ENCODE measurements around the gene CYP3A5.

DNA sequence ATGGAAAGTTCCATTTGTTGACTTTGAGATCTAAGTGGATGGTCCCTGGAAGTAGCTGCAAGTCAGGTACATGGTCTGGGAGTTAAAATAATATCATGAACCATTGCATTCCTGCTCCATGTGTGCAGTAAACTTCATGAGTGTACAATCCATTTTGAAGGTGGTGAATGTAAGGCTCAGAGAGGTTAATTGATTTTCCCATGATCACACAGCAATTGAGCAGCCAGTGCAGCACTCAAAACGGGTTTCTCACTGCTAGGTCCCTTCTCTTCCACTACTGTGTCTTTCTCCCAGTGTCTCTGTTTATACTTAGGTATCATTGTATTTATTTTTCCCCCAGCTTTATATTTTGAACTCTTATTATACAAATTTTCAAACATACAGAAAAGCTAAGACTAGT, 53.1 kb downstream of the CYP3A5 start:
- TF ChIP-seq, protein P1, sequence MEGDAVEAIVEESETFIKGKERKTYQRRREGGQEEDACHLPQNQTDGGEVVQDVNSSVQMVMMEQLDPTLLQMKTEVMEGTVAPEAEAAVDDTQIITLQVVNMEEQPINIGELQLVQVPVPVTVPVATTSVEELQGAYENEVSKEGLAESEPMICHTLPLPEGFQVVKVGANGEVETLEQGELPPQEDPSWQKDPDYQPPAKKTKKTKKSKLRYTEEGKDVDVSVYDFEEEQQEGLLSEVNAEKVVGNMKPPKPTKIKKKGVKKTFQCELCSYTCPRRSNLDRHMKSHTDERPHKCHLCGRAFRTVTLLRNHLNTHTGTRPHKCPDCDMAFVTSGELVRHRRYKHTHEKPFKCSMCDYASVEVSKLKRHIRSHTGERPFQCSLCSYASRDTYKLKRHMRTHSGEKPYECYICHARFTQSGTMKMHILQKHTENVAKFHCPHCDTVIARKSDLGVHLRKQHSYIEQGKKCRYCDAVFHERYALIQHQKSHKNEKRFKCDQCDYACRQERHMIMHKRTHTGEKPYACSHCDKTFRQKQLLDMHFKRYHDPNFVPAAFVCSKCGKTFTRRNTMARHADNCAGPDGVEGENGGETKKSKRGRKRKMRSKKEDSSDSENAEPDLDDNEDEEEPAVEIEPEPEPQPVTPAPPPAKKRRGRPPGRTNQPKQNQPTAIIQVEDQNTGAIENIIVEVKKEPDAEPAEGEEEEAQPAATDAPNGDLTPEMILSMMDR (conservative IDR thresholded peaks at IDR 0.05; ENCODE audit: low read depth, low read length), result no peak
- no peak for TF ChIP-seq EZH2phosphoT487 (IDR thresholded peaks at IDR 0.05; ENCODE audit: borderline replicate concordance, low read length)

All from PC-3 (cell line).